GM19023 (cell line): ENCODE data around the gene COL4A3.
"Not testable (repeated sequence)": the region's sequence is repeated elsewhere in the genome, so short reads cannot be mapped to it uniquely, and the experiment has no call there.

Experiments
- ATAC-seq: cut with Tn5 transposase; IDR thresholded peaks from one replicate; pipeline ENCODE4 v1.9.1; 2021; ENCODE audit warnings: mild to moderate bottlenecking, moderate library complexity; ENCODE audit not compliant: unreplicated experiment

COL4A3 gene

DNA sequence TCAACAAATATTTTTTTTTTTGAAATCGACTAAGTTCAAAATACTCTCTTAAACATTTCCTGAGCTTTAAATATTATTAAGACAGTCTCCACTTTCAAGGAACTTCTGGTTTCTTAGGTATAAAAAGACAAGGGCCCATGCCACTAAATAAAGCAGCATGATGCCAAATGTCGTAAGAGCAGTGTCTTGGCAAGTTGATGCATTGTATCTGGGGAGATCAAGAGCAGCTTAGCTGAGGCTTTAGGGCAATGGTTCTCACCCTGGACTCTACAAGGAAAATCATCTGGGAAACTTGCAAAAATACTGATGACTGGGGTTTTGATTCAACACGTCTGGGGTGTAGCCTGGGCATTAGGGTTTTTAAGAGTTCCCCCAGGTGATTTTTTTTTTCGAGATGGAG, 41.3 kb downstream of the COL4A3 start:
- no peak for ATAC-seq

DNA sequence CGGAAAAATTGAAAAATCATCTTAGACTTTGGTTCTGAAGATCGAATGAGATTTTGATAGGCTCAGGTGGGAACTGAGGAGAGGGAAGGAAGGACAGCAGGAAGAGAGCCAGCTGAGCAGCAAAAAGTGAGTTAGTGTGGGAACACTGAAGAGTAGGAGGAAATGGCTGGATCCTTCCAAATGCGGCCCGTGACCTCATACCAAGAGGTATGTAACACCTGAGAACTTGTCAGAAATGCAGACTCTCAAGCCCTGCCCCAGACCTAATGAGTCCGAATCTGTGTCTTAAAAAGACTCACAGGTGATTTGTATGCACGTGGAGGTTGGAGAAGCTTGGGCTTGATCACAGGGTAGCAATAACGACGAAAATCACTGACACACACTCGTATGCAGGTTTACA, 42.0 kb downstream of the COL4A3 start:
- no peak for ATAC-seq

DNA sequence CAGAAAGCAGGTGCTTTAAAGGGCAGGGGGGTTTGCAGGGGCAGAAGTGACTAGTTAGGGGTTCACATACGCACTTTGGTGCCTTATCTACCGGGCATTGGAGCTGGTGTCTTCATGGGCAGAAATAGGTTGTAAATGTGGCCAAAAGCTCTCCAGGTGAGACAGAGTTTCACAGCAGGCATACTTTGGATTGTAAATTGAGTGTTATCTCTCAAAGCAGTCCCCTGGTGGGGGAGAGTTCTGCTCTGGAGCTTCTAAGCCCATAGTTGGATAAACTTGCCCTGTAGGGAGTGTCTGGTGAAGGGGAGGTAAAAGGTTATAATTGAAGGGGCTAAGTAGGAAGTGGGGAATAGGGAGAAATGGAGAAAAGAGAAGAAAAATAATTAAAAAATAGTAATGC, 43.1 kb downstream of the COL4A3 start:
- ATAC-seq, result no peak

DNA sequence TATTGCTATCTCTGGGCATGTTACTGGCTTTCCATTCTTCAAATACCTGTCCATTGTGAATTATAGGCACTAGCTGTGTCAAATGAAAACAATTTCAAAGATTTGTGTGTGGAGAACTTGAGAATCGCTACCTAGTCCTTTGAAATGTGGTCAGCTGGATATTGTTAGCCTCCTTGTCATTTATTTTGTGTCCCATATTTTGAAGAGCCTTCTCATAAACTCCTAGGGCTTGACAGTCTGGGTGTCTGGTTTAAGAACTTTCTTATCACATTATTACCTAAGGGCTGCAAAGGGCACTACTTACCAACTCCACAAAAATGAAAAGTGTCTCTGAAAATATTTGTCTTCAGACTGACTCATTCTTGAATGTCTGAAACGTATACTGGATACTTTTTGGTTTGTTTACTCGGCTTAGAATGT, 50.2 kb downstream of the COL4A3 start:
- ATAC-seq, result no peak

DNA sequence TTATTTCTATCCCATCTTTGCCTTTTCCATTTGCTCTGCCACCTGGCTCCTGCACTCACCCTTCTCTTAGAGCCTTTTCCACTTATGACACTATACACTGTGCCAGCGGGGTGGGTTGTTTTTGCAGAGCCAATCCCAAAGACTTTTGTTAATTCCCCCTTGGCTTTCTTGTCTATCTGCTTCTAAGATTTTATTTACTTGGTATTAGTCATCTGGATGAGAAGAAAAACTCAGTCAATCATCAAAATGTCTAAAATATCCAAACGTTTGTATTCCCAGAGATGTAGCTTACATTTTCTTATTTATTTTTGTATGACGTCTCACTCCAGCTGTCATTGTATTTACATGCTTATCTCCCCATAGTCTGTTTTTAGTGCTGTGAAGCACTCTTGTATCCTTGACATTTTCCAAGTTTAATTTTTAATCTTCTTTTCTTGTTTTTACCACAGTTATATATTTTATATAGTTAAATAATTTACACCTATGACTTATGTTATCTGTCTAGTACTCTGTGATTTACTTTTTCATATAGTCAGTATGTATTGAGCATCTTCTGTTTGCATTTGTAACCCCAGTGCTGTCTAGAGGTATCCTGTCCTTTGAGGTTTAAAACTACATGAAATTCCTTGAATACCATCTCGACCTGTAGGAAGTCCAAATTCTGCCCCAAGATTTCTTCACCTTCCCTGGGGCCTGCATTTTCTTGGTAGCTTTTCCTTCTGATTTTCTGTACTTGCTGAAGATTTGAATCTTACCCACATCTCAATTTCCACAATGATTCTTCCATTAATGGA, 55.1 kb downstream of the COL4A3 start:
- ATAC-seq, result no peak

DNA sequence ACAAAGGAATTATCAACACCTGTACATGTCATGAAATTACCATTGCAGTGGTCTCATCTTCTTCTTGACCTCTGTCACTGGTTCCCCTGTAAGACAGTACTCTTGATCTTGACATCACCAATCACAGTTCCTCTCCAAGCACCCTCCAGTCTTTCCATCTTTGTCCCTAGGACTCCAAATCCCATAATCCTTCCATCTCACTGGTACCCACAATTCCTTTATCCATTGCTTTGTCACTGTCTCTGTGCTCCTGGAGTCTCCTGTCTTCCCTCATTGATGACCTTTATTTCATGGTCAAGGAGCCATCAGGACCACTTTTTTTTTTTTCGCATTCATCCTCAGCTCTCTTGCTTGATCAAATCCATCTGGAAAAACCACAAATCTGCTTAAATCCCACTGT, 56.7 kb downstream of the COL4A3 start:
- no peak for ATAC-seq

DNA sequence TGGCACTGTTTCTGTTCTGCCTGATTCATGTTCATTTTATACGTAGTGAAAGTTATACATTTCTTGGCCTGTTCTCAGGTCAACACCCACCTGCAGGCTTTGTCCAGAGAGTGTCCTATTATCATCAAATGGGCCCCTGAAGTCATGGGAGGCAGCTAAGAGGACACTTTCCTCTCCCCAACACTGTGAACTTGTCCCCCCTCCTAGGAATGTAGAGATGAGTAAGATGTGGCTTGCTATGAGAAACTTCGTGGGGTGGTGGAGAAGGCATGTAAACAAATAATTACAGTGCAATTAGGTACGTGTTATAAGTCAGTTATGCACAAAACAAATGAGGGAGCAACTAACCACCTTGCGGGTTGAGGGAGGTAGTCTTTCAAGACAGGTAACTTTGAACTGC, 57.9 kb downstream of the COL4A3 start:
- ATAC-seq, result no peak

DNA sequence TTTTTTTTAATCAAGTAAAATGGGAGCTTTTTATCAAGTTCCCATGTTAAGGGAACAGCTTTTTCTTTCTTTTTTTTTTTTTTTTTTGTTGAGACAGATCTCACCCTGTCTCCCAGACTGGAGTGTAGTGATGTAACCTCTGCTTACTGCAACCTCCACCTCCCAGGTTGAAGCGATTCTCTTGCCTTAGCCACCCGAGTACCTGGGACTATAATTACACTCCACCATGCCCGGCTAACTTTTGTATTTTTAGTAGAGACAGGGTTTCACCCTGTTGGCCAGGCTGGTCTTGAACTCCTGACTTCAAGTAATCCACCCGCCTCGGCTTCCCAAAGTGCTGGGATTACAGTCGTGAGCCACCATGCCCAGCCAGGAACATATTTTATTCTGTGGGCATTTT, 61.2 kb downstream of the COL4A3 start:
- not testable (repeated sequence) for ATAC-seq

DNA sequence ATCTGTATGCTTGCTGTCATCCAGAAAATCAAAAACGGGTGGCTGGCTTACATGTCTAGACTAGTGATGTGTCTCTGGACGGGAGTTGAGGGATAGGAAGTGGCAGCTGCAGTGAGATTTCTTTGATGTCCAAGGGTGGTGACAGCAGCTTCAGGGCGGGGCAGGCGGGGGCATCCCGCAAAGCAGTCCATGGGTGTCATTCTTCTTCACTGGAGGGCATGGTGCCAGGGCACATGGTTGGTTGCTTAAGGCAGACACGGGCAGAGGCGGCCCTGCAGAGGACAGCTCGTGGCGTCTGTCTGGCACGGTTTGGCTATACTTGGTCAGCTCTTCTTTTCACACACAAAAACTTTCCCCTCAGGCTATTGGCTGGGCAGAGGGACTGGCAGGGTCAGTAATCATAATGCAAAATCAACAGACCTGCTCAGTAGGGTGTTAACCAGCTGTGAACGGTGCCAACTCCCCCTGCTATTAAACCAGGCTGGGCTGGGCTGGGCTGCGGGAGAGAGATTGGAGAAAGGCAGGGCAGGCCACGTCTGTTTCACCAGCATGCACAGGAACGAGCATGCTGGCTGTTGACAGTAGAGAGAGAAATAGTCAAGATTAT, 63.7 kb downstream of the COL4A3 start:
- no peak for ATAC-seq

DNA sequence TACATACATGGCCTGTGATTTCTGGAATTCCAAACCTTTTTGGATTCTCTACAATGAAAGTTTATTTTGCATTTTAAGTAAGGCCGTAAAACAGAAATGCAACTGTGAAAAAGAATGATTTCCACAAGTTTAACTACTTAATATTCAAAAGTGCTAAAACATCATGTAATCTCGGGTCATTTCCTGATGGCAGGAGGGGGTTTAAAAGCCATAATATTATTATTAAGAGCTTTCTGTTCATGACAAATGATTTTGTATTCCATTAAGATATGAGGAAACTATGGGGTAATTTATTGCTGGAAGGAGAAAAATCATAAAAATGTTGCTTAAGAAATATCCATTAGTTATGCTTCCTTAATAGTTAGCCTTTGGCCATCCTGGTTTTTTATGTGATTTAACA, 65.7 kb downstream of the COL4A3 start:
- no peak for ATAC-seq

DNA sequence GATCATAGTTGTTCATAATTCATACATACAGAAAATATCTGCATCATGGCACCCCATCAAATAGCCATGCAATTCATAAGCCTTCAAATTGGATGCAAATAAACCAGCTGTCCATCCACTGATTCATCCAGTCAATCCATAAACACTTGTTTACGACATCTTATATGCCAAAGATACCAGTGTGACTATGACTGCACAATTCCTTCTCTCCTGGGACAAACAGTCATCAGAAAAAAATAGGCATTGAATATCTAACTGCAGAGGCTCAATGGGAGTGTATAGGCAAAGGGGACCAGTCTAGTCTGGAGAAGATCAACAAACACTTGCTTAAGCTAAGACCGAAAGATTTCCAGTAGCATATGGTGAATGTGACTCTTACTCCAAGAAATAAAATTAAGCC, 70.0 kb downstream of the COL4A3 start:
- ATAC-seq, result no peak

DNA sequence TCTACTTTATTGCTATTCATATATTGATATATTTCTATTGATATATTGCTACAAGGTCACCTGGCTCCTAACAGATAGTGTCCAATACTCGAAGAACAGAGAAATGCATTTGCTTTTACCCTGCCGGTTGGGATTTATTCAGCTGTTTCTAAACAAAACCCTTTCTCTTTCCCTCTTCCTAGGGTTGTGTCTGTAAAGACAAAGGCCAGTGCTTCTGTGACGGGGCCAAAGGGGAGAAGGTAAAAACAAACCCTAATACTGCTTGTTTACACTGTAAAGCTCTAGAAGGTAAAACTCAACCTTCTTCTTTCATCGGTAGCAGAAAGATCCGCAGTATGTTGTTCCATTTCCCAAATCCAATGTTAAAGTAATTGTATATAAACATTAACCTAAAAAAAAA, 73.4 kb downstream of the COL4A3 start:
- ATAC-seq, result no peak

DNA sequence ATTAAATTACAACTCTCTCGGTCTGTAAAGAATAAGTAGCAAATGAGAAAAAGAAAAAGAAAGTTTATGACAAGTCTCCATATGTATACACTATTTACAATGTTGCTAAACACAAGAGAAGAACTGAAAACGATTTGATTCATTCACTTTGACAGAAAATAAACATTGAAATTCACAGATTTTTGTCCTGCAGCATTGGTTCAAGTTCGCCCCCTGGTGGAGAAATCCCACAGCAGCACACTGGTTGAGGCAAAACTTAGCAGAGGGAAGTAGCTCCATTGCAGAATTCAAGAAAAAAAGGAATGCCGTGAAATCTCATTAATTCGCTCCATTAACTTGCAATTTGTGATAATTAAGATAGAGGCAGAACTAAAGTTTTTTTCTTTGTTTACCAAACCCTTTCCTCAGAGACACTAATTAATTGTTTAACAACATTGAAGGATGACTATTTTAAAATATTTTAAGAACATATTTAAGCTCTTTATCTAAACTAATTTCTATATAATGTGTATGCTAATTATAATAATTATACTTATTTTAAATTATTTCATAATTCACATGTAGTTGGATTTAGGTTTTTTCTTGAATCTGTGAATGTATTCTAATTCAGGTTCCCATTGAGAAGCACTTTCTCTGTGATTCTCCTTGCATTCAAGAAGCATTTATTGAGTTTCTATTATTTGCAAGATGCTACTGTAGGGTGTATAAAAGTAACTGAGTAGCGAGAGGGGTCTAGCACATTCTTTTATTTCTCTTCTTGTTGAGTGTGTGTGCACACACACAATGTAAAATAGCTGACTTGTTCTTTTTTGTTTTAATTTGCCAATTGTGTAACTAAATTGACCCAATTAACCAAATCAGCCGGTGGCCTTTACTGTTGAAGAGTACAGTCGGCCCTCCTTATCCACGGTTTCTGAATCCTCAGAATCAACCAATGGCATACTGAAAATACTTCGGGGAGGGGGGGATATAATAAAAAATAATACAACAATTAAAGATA, 74.1 kb downstream of the COL4A3 start:
- ATAC-seq, result no peak

DNA sequence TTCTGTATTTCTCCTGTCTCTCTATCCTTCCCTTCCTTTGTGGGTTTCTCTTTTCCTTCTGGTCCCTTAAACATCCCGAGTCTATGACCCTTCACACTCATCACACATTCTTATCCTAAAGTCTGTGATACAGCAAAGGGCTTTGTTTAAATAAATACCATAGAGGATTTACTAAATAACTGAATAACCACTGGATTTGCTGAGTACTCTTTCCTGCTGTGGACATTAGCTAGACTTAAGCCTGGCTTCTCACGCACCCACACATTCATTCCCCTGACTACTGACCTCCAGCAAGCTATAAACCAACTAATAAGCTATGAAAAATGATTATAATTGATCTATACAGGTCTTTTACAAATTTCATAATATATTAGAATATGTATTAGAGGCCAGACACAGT, 76.6 kb downstream of the COL4A3 start:
- ATAC-seq, result no peak

DNA sequence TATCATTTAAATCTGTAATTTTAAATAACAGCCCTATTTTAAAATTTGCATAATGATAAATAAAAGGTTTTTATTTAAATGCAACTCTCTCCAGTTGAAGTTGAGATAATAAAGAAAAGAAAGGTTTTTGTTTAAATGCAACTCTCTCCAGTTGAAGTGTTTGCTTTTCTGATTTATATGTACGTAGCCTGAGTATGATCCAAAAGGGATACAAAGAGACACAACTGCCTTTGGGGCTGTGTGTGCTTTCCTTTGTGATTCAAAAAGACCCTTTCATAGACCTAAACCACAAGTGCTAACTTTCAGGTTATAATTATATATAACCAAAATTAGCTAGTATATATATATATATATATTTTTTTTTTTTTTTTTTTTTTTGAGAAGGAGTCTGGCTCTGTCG, 84.5 kb downstream of the COL4A3 start:
- ATAC-seq, result no peak

DNA sequence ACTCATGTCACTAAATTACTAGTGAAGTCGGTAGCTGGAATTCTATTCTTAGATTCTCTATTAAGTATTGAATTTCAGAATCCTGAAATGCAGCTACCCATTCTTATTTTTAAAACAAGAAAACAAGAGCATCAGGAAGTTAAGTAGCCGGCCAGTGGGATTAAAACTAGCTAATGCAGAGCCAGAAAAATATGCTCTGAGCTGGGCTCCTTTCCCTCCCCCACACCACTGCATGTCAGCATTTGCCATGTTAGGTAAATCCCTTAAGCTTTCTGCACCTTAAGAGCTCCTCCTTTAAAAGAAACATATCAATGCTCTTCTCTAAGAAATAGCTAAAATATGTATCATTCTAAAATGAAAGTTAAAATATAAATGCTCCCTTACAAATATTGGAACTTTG, 88.4 kb downstream of the COL4A3 start:
- ATAC-seq, result no peak

DNA sequence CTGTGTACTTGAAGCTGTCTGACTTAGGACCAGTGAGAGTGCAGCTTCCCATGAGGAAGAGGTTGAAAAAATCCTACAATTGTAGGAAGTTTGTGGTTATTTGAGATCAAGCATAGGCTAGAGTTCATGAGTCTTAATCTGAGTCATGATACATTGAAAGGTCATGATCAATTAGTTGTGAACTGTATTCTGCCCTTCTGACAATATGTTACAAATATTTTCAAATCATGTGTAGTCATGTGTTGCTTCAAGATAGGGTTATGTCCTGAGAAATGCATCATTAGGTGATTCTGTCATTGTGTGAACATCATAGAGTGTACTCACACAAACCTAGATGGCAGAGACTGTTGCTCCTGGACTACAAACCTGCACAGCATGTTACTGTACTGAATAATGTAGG, 92.2 kb downstream of the COL4A3 start:
- ATAC-seq, result no peak

DNA sequence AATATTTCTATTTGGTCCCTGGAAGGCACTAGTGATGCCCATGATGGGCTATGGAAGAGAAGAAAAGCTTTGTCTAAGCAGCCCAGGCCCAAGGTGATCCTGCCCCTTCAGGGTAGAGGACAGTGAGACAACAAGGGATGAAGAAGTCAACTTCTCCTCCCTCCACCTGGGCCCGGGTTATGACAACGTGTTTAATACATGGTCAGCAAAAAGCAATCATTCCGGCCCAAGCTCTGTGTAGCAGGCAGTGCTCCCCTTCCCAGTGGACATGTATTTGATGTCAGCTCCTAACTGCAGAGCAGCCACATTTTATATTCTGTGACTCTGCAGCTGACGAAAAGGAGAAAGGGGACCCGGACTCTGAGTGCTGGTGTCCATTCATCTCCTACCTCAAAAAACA, 93.4 kb downstream of the COL4A3 start:
- no peak for ATAC-seq

DNA sequence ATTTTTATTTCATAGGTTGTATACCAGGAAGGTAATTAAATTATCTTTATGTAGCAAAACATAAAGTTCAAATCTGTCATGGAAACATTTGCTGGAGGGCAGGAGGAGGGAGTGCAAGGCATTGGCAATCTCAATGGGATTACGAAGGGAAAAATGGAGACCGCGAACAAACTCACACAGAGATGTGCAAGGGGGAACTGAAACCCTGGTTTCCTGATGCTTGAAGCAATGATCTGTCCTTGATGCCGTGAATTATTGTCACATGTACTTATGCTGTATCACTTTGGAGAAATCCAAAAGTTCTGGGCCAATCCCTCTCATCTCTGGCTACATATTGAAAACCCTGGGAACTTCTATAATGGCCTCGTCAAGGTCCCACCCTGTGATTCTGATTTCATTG, 95.6 kb downstream of the COL4A3 start:
- no peak for ATAC-seq

DNA sequence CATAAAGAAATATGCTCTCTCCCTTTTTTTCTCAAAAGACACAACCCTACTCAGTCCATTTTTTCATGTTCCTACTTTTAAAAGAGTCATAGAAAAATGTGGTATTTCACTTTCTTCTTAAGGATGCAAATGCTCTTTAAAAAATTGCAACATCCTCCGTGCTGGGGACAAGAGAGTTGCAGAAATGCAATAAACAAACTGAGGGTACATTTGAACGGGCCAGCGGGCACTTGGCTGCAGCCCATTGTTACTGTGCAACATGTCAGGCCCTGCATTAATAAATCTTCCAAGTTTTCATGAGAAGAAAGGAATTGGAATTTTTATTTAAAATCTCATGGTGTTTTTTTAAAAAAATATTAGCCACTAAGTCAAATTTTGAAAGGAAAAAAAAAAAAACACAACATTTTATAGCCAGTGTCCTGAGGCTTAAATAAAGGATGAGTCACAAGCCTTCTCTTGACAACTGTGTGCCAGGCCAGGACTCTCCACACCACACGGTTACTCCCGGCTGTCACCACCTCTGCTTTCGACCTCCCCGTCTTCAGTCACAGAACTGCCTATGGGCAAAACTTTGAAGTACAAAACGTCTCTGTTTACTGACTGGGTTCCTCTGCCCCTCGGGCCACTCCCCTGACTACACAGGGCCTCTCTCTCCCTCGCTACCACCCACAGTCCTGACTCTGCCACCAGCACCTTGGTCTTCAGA, 103.1 kb downstream of the COL4A3 start:
- ATAC-seq, result no peak

DNA sequence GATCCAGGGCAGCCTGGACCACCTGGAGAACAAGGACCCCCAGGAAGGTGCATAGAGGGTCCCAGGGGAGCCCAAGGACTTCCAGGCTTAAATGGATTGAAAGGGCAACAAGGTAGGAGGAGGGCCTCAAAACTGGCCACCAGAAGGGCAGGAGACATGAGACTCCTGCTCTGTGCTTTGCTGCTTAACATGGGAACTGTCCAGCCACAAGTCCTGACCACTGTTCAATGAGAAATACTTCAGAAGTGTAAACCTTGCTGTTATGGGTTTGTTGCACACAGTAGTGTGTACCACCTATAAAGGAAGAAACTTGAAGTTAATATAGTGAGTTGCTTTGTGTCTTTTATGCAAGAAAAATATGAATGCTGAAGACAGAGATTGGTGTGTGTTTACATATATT, 116.5 kb downstream of the COL4A3 start:
- no peak for ATAC-seq
